Stimulated activated CD4-positive, alpha-beta T cell treated with anti-CD3 and anti-CD28 coated beads, TNF-alpha, amount 100 ng/mL, for 24 hours (primary cell): Measurements from ENCODE around the gene TMEM154.
"Not testable (repeated sequence)": the region's sequence is repeated elsewhere in the genome, so short reads cannot be mapped to it uniquely, and the experiment has no call there.

Experiments
- DNase-seq, 3 experiments: peaks; one replicate each; pipeline ENCODE4 v3.0.0-alpha.2; 2020; ENCODE audit warnings: low read depth in 3 of 3

Gene TMEM154

GRCh38 chr4:152667781-152668180 lies 12.0 kb downstream of the TMEM154 start:
- DNase-seq, result no peak

- DNase-seq, result no peak
These were observed 12.9 kb downstream of the TMEM154 start for GRCh38 chr4:152666946-152667345.

GRCh38 chr4:152665691-152666395 lies 14.0 kb downstream of the TMEM154 start:
- no peak for DNase-seq

GRCh38 chr4:152664067-152664378 lies 15.8 kb downstream of the TMEM154 start:
- DNase-seq, result not testable (repeated sequence)

- DNase-seq, result no peak
These were observed 16.4 kb downstream of the TMEM154 start for GRCh38 chr4:152663203-152664066.

GRCh38 chr4:152661649-152662048 lies 18.1 kb downstream of the TMEM154 start:
- no peak for DNase-seq

GRCh38 chr4:152660526-152660925 lies 19.3 kb downstream of the TMEM154 start:
- no peak for DNase-seq

GRCh38 chr4:152659806-152660205 lies 20.0 kb downstream of the TMEM154 start:
- no peak for DNase-seq

GRCh38 chr4:152657657-152658056 lies 22.1 kb downstream of the TMEM154 start:
- DNase-seq, result no peak

GRCh38 chr4:152655272-152656129 lies 24.3 kb downstream of the TMEM154 start:
- no peak for DNase-seq

GRCh38 chr4:152652102-152652501 lies 27.7 kb downstream of the TMEM154 start:
- DNase-seq, result no peak

GRCh38 chr4:152651473-152652060 lies 28.2 kb downstream of the TMEM154 start:
- no peak for DNase-seq

- no peak for DNase-seq
These were observed 33.6 kb downstream of the TMEM154 start for GRCh38 chr4:152646221-152646620.

- DNase-seq, result no peak
These were observed 35.7 kb downstream of the TMEM154 start for GRCh38 chr4:152644130-152644529.

- no peak for DNase-seq
These were observed 36.4 kb downstream of the TMEM154 start for GRCh38 chr4:152643153-152644035.

- DNase-seq, result no peak
These were observed 39.5 kb downstream of the TMEM154 start for GRCh38 chr4:152640058-152640921.

GRCh38 chr4:152635851-152636250 lies 43.9 kb downstream of the TMEM154 start:
- DNase-seq, result no peak

GRCh38 chr4:152634110-152634760 lies 45.6 kb downstream of the TMEM154 start:
- DNase-seq, result no peak

- DNase-seq, result no peak
These were observed 46.7 kb downstream of the TMEM154 start for GRCh38 chr4:152633118-152633517.
